Midbrain (tissue), 1 donor: Measurements from ENCODE around the gene EHD1.
A peak's percentile ranks its signal among the peaks of the same experiment; 100 is the strongest.

ENCODE experiments used
- DNase-seq: peaks from one replicate; lab custom pipeline; 2025; lab: John Stamatoyannopoulos, UW

The EHD1 gene

DNA sequence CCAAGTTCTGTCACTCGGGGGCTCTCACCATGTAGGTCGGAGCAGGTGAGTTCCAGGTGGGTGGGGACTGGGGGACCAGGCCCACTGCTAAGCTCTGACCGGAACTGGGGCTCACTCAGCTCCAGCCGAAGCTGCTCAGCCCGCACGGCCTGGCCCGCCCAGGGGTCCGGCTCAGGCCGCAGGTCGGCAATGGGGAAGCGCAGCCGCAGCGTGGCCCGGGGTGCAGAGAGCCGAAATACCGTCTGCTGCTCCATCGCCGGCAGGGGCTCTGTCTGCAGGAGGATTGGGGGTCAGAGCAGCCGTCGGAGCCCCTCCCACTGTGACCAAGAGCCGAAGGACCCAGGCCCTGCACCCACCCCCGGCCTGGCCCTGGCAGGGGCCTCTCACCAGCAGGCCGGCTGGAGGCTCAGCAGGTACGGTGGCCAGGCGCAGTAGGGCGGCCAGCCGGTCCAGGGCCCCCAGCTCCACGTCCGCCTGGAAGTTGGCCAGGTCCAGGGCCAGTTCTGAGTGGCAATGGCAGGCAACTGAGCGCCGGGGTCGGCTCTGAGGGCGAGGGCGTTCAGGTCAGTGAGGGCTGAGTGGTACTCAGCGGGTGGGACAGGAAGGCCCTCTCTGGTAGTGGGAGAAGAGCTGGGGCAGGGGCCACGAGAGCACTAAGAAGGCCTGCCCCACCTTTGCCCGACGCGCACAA lies 31.4 kb upstream of the EHD1 start:
- no peak for DNase-seq

DNA sequence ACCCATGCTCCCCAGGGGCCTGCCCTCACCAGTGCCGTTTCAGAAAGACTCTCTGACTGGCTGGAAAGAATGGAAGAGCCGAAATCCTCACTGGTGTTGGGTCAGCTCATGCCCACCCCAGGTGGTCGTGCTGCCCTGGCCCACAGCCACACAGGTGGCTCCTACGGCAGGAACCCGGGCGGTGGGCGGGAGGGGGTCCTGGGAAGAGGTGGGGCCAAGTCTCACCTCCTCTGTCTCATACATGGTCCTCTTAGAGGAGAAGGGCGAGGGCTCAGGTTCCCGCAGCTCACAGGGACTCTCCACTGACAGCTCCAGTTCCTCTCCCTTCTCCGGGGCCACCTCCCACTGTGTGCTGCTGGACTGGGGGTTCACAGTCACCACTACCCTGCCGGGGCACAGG lies 30.3 kb upstream of the EHD1 start:
- no peak for DNase-seq

- DNase-seq: no peak
These were observed 27.9 kb upstream of the EHD1 start for GRCh38 chr11:64906314-64906635.

GRCh38 chr11:64905516-64906313 lies 27.3 kb upstream of the EHD1 start:
- DNase-seq: no peak

- DNase-seq: no peak
These were observed 24.9 kb upstream of the EHD1 start for GRCh38 chr11:64903291-64903833.

DNA sequence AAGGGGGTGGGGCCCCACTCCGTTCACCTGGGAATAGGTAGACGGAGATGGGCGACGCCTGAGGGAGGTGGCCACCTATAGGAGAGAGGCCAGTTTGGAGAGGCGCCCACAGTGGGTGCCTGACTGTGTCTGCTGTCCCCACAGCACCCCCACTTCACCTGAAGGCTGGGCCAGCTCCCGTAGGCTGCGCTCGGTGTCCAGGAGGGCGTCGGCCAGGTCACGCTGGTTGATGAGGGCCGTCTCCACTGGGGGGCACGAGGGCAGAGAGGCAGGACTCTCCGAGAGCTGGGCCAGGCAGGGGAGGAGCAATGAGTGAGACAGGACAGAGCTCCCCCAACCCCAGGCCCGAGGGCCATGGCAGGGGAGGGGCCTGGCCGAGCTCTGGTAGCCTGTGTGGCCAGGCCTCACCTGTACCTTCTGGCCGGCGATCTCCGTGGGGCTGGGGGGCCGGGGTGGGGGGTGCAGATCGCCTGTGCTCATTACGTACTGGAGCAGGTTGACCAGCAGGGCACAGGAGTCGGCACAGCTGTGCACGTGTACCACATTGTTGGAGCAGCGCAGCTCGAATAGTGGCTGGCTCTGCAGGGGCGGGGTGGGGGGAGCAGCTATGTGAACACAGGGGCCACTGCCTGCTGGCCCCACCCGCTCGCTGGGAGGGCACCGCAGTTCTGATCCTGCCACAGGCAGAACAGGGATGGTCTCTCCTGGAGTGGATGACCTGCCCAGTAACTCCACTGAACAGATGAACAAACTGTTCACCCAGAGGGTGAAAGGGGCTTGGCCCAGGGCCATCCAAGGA lies 23.9 kb upstream of the EHD1 start:
- DNase-seq: no peak

GRCh38 chr11:64900774-64901173 lies 22.4 kb upstream of the EHD1 start:
- no peak for DNase-seq

DNA sequence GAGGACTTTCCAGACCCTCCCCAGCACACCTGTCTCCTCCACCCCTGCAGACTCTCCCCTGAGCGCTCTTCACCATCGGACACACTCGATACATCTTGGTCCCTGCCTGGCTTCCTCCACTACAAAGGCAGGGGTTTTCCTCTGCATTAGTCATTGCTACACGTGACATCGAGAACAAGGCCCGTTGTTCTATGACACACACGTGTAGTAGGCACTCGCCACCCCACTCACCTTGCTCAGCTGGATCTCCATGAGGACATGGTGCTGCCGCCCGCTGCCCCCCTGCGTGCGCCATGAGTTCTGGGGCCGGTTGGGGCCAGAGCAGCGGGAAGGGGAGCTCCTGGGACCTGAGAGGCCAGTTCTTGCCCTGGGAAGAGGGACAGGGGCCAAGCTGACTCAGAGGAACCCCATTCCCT lies 21.9 kb upstream of the EHD1 start:
- no peak for DNase-seq

- no peak for DNase-seq
These were observed 20.1 kb upstream of the EHD1 start for GRCh38 chr11:64898541-64898940.

DNA sequence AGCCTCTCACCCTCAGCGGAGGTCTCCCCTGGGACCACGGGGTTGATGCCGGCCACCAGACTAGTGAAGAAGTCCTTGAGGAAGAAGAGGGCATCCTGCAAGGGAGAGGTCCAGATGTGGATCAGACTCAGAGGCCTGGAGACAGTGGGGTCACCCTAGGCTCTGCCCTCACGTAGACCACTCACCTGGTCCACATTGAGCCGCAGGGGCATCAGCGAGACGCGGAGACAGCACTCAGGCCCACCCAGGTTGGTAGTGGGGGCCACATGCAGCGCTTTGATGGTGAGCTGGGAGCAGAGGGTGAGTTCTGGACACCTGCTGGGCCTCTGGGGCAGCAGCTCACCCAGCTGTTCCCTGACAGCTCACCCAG lies 19.6 kb upstream of the EHD1 start:
- no peak for DNase-seq

DNA sequence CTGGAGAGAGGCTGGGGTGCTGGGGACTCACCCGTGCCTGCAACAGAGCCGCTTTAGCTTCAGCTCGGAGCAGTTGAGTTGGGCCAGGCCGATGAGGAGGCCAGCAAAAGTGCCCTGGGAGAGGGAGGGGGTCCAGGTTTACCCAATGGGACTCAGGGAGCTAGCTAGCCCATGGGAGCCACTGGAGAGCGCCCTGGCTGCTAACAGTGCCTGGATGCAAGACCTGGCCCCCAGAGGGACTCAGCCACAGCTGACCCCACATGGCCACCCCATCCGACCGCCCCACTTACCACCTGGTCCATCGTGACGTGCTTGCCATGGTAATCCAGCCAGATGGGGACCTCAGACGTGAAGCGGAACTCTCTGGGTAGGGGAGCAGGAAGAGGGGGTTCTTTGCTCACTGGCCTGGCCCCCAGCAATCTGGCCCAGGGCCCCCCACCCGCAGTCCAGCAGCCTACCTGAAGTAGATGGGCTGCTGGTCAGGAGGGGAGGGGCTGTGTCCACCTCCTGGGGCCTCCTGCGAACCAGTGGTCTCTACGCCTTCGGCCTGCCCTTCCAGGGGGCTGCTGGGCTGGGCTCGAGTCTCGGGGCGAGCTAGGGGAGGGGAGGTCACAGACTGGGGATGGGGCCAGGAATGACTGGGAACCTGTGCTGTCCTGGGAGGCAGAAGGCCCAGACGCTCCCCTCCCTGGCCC lies 19.1 kb upstream of the EHD1 start:
- no peak for DNase-seq

GRCh38 chr11:64896448-64897022 lies 18.1 kb upstream of the EHD1 start:
- DNase-seq: no peak

- DNase-seq: no peak
These were observed 16.5 kb upstream of the EHD1 start for GRCh38 chr11:64894812-64895452.

DNA sequence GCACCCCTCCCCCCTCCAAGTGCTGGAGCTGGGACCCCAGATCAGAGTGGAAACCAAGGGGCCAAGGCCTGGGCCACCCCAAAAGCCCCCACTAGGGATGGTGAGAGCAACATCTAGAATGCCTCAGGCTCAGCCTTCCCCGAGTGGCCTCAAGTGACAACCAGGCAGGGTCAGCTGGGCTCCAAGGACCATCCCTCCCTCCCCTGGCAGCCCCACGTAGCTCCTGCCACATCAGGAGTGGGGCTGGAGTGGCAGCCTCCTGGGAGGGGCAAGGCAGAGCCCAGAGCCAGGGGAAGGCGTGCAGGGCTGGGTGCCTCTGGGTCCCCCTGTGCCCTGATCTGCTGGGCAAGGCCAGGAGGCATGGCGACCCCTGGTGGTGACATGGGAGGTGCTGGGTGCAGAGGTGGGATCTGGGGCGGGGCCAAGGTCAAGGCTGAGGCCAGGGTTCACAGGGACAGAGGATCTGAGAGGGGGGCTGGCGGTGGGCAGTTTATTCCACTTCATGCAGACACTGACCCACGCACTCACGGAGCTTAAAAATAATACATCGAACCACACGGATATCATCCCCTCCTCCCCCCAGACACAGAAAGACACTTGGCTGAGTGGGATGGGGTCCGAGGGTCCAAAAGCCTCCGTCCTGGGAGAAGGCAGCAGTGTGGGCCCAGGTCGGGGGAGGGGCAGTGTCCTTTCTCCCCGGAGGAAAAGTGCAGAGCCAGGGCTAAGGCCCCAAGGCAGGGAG lies 15.8 kb upstream of the EHD1 start:
- DNase-seq: peak; percentile 33

DNA sequence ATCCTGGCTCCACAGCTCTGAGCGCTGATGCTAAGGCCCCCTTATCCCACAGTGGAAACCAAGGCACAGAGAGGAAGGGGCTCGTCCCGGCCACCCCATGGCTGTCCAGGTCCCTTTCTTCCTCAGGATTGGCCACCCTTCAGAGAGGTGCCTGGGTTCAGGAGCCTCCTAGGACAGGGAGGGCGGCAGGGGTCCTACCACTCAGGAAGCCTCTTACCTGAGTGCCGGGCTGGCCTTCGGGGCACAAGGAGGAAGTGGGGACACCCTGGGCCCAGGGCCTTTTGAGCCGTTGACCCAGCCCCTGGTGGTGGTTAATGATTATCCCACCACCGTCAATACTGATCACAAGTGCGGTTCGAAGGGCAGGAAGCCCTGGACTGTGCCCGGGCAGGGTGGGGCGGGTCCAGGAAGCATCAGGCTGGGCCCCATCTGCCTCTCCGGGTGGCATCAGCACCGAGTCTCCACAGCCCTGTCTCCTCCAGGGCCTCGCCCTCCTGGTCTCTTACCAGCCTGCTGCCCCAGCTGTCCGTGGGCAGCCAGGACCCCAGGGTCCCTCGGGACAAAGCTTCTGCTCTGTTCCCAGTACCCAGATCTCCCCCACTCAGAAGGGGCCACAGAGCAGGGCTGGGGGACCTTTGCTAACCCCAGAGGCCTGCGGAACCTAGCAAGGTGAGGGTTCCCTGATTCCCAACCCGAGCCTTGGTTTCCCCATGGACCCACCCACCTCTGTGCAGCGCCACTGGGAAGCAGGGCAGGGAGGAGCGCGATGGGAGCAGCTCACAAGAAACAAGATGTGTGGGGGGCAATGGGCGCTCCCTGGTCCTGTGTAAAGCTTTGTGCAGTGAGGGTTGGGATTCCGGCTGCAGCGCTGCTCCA lies 15.0 kb upstream of the EHD1 start:
- DNase-seq: no peak

DNA sequence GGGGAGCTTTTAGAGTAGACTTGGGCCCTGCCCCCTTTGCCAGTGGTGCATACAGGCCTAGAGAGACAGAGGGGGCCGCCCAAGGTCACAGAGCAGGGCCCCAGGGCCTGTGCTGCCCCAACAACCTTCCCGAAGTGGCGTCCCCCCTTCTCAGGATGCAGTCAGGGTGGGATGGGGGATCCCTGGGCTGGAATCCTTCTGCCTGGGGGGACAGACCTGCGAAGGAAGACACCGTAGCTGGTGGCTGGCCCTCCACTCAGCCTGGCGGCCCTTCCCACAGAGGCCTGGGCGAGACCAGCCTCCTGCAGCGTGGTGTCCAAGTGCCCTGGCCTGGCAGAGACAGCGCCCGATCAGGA lies 14.4 kb upstream of the EHD1 start:
- no peak for DNase-seq

DNA sequence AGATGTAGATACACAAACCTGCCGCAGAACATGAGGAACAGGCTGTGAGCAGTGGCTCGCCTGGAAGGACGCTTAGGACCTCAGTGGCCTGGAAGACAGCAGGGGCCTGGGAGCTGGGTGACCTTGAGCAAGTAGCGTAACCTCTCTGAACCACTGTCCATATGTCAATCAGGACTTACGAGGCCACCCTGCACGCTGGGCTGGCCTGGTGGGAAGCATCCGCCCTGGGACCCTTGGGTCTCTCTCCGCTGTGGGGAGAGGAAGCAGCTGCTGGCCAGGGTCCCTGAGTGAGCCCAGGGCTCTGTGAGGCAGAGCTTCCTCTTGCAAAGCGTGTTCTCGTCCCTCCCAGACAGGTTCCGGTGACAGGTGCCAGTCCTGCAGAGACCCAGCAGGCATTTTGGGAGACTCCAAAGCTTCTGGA lies 14.0 kb upstream of the EHD1 start:
- DNase-seq: no peak

GRCh38 chr11:64891880-64892279 lies 13.5 kb upstream of the EHD1 start:
- no peak for DNase-seq

DNA sequence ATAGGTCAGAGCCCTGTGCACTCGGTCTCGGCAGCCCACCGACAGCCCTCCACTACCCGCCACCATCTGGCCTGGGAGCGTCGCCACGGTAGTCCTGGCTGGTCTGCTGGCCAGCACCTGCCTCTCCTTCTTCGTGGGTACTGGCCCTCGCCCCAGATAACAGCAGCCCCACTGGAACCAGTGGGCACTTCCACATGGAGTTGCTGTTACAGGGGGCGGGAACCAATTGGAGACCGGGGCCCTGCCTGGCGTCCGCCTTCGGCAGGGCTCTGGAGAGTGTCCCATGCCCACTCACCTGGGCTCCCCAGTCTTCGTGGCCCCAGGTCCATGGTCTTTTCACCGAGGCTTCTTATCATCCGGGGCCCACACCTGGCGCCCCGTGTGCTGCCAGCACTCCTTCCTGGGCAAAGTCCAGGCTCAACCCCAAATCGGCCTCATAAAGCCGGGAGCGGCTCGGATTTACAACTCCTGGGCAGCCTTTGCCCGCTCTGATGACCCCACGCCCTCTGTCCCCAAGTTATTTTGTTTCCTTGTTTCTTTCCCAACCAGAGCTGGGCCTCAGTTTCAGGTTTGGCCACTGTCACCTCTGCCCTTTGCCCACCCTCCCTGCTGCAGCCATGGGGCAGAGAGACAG lies 12.9 kb upstream of the EHD1 start:
- no peak for DNase-seq
